Measurements from ENCODE around the gene TNRC6B. TPM values are rescaled to one million over a fixed set of nuclear protein-coding genes. Genes with fewer than 3 reads are reported as not detected.

Gene TNRC6B
- total and polyA plus RNA-seq, 2 of the 13 experiments (the other 11 are each of a cell fraction or from before 2014, with no cell fraction given) = 8.9 to 13.2 TPM

- CTCF ChIA-PET (ENCODE audit: low intra/inter-chr PET ratio, low total read pairs) = no interaction called here
Measured at GRCh38 chr22:40198733-40199132, 21.0 kb downstream of the TNRC6B start.

More at GRCh38 chr22:40198733-40199132, 21.0 kb downstream of the TNRC6B start:
- H3K27me3 ChIP-seq (ENCODE audit: control insufficient read depth in 1 of 2, insufficient read depth in 2 of 2, low read length in 2 of 2) = no peaks in the 10 kb centered on the region
- no peaks in the 10 kb centered on the region for H3K9me3 ChIP-seq (ENCODE audit: low read length)
- intact Hi-C loops (cut with micrococcal nuclease; ENCODE audit: unreplicated experiment) (no loop called here), in situ Hi-C loops (cut with HindIII; ENCODE audit: extremely low pct_ligation_motif_present, low pct_unique_long_range_greater_than_20kb) (no loop called here)
- POLR2A ChIA-PET = no interaction called here
- no TSS peak for BruUV-seq (replicated peaks)
- H3K27ac ChIP-seq (ENCODE audit: extremely low read length, insufficient read depth, low read length) = no peak overlapping the region
- H4K20me1 ChIP-seq (ENCODE audit: insufficient read depth, low read length) = peaks cover 9% of the 10 kb centered on the region
- TF ChIP-seq TARDBP (CRISPR knock-in tag; IDR thresholded peaks at IDR 0.05) (no peak), ZNF367 (CRISPR knock-in tag; IDR thresholded peaks at IDR 0.05; ENCODE audit: borderline replicate concordance) (no peak), ZHX1 (CRISPR knock-in tag; IDR thresholded peaks at IDR 0.05; ENCODE audit: low read depth) (no peak), LCORL (IDR thresholded peaks at IDR 0.05) (no peak), LCORL (CRISPR knock-in tag; IDR thresholded peaks at IDR 0.05) (no peak), DZIP1 (CRISPR knock-in tag; IDR thresholded peaks at IDR 0.05) (no peak), PBX2 (CRISPR knock-in tag; IDR thresholded peaks at IDR 0.05) (no peak), ZBTB38 (CRISPR knock-in tag; IDR thresholded peaks at IDR 0.05) (no peak)
- FAIRE-seq (no peak), DNase-seq (ENCODE audit: low spot score) (no peak), ATAC-seq (no peak)
- no peak overlapping the region for H2AFZ ChIP-seq (ENCODE audit: low read length)
- H3K4me1 ChIP-seq (ENCODE audit: insufficient read depth, low read length) = peaks cover 14% of the 10 kb centered on the region
- whole genome bisulfite sequencing (ENCODE audit: low lambda C conversion rate) = 97% methylated on average over 3 of the region's 3 CpGs
- peaks cover 1 to 7% of the 10 kb centered on the region in 2 experiments; a peak in 3 of 5 replicates for H3K36me3 ChIP-seq (replicated peaks in 1 of 2; ENCODE audit: control insufficient read depth in 1 of 2, insufficient read depth in 2 of 2, low read length in 2 of 2)
- no peak overlapping the region for H3K4me2 ChIP-seq (ENCODE audit: low read depth, low read length)
- no peak overlapping the region for H3K9ac ChIP-seq (ENCODE audit: insufficient read depth, low read depth, low read length)
- H3K4me3 ChIP-seq (replicated peaks in 1 of 3; ENCODE audit: insufficient read depth in 1 of 3, low read depth in 2 of 3, low read length in 3 of 3) = no peak overlapping the region
- peaks cover 77% of the 10 kb centered on the region for H3K79me2 ChIP-seq (ENCODE audit: insufficient read depth, low read length)
